ENCODE data around the gene B4GALT3. TPM values are rescaled to one million over a fixed set of nuclear protein-coding genes. Genes with fewer than 3 reads are reported as not detected.

Gene B4GALT3
- polyA plus RNA-seq, 1 donor = 36.8 TPM

- DNase-seq = no peak
Measured at GRCh38 chr1:161209790-161210409, 32.6 kb upstream of the B4GALT3 start.

- no peak for DNase-seq
Measured at GRCh38 chr1:161207173-161207572, 29.9 kb upstream of the B4GALT3 start.

- no peak for DNase-seq
Measured at GRCh38 chr1:161206411-161207140, 29.3 kb upstream of the B4GALT3 start.

- peak; percentile 99 for DNase-seq
Measured at GRCh38 chr1:161201836-161202712, 24.8 kb upstream of the B4GALT3 start, which contains the start of gene NDUFS2. Gene NDUFS2, plus strand, starts transcription at chr1:161202367. Its CDS starts 19 bp downstream, at chr1:161202386.

GRCh38 chr1:161200992-161201835 is 23.9 kb upstream of the B4GALT3 start:
- no peak for DNase-seq

- no peak for DNase-seq
Measured at GRCh38 chr1:161200421-161200991, 23.2 kb upstream of the B4GALT3 start.

GRCh38 chr1:161199506-161200139 is 22.3 kb upstream of the B4GALT3 start:
- DNase-seq = no peak

GRCh38 chr1:161198897-161199431 is 21.7 kb upstream of the B4GALT3 start, which contains the start of gene ADAMTS4:
Gene ADAMTS4, minus strand, starts transcription at chr1:161199054. Its CDS starts 427 bp downstream, at chr1:161198627.
- no peak for DNase-seq

- DNase-seq = peak; percentile 70
Measured at GRCh38 chr1:161198194-161198896, 21.0 kb upstream of the B4GALT3 start.

- no peak for DNase-seq
Measured at GRCh38 chr1:161197560-161198193, 20.4 kb upstream of the B4GALT3 start.

- no peak for DNase-seq
Measured at GRCh38 chr1:161196521-161197451, 19.5 kb upstream of the B4GALT3 start.

GRCh38 chr1:161196111-161196510 is 18.8 kb upstream of the B4GALT3 start:
- no peak for DNase-seq

GRCh38 chr1:161195171-161195570 is 17.9 kb upstream of the B4GALT3 start:
- DNase-seq = no peak

- no peak for DNase-seq
Measured at GRCh38 chr1:161193561-161194235, 16.4 kb upstream of the B4GALT3 start.

- DNase-seq = peak; percentile 68
Measured at GRCh38 chr1:161192476-161193465, 15.5 kb upstream of the B4GALT3 start.

- no peak for DNase-seq
Measured at GRCh38 chr1:161191971-161192370, 14.7 kb upstream of the B4GALT3 start.
